KG1 (cell line): ENCODE results near the gene RARG.
A peak's percentile ranks its signal among the peaks of the same experiment; 100 is the strongest.

Source experiments
- DNase-seq: peaks from one replicate; lab custom pipeline; 2025; lab: John Stamatoyannopoulos, UW

RARG gene

GRCh38 chr12:53223389-53224060, 8.5 kb downstream of the RARG start:
- no peak for DNase-seq

- no peak for DNase-seq
Observed at GRCh38 chr12:53222806-53223261, 9.2 kb downstream of the RARG start.

GRCh38 chr12:53222170-53222721, 9.8 kb downstream of the RARG start:
- no peak for DNase-seq

GRCh38 chr12:53221203-53222080, 10.6 kb downstream of the RARG start:
- no peak for DNase-seq

GRCh38 chr12:53220694-53221202, 11.3 kb downstream of the RARG start:
- DNase-seq, result peak; percentile 43

GRCh38 chr12:53219956-53220693, 11.9 kb downstream of the RARG start:
- peak; percentile 43 for DNase-seq

GRCh38 chr12:53219292-53219955, 12.6 kb downstream of the RARG start:
- DNase-seq, result no peak

- no peak for DNase-seq
Observed at GRCh38 chr12:53218551-53219291, 13.3 kb downstream of the RARG start.

- DNase-seq, result no peak
Observed at GRCh38 chr12:53217931-53218307, 14.1 kb downstream of the RARG start.

GRCh38 chr12:53217051-53217930, 14.7 kb downstream of the RARG start:
- no peak for DNase-seq

- no peak for DNase-seq
Observed at GRCh38 chr12:53215497-53215896, 16.5 kb downstream of the RARG start.

- DNase-seq, result no peak
Observed at GRCh38 chr12:53214687-53215455, 17.1 kb downstream of the RARG start.

GRCh38 chr12:53214221-53214620, 17.8 kb downstream of the RARG start:
- DNase-seq, result no peak

GRCh38 chr12:53213348-53213747, 18.7 kb downstream of the RARG start:
- no peak for DNase-seq

GRCh38 chr12:53212931-53213330, 19.1 kb downstream of the RARG start:
- no peak for DNase-seq

GRCh38 chr12:53211476-53212381, 20.3 kb downstream of the RARG start:
- DNase-seq, result no peak

GRCh38 chr12:53210843-53211242, 21.2 kb downstream of the RARG start:
- no peak for DNase-seq
